CD14-positive monocyte (primary cell): ENCODE data around the gene MLEC. TPM values are rescaled to one million over a fixed set of nuclear protein-coding genes. Genes with fewer than 3 reads are reported as not detected.

Source experiments
- DNase-seq, 3 donors: peaks; one replicate each; pipeline ENCODE4 v3.0.0-alpha.2; 2011 to 2022
- H2AFZ ChIP-seq: 2 replicates; pipeline ENCODE4 v1.6.0; 2012; ENCODE audit warnings: mild to moderate bottlenecking, low read depth, low read length, inconsistent platforms; ENCODE audit not compliant: insufficient read depth, poor library complexity, severe bottlenecking
- H3K27ac ChIP-seq, 2 donors: 1 replicate in 1 of 2; 2 replicates in 1 of 2; pipeline ENCODE4 v1.5.1; 2012 to 2013; ENCODE audit warnings: low read length in 2 of 2, control low read depth in 1 of 2, inconsistent platforms in 1 of 2, low read depth in 1 of 2, mild to moderate bottlenecking in 1 of 2
- H3K27me3 ChIP-seq, 2 donors: one replicate each; pipeline versions ENCODE4 v1.6.0 to v1.6.1; 2011 to 2013; ENCODE audit warnings: low read length in 2 of 2; ENCODE audit not compliant: control insufficient read depth in 2 of 2, insufficient read depth in 2 of 2
- H3K36me3 ChIP-seq, 2 donors: replicated peaks in 1 of 2; 1 replicate in 1 of 2; 2 replicates in 1 of 2; pipeline versions ENCODE4 v1.5.1 to v1.6.1; 2012 to 2013; ENCODE audit warnings: low read length in 2 of 2, control low read depth in 1 of 2, inconsistent platforms in 1 of 2, mild to moderate bottlenecking in 1 of 2; ENCODE audit not compliant: insufficient read depth in 2 of 2, control insufficient read depth in 1 of 2
- H3K4me1 ChIP-seq, 2 donors: 1 replicate in 1 of 2; 2 replicates in 1 of 2; pipeline versions ENCODE4 v1.5.1 to v1.6.1; 2012 to 2013; ENCODE audit warnings: low read length in 2 of 2, control low read depth in 1 of 2, inconsistent platforms in 1 of 2, mild to moderate bottlenecking in 1 of 2, moderate library complexity in 1 of 2; ENCODE audit not compliant: insufficient read depth in 2 of 2, control insufficient read depth in 1 of 2
- H3K4me2 ChIP-seq: replicated peaks from 2 replicates; pipeline ENCODE3; 2012; ENCODE audit warnings: low read length, moderate library complexity, mild to moderate bottlenecking; ENCODE audit not compliant: poor library complexity, severe bottlenecking; ENCODE audit errors: extremely low read depth
- H3K4me3 ChIP-seq, 3 experiments: fragments of 200-600 bp in 1 of 3; sonication (generic) in 1 of 3; replicated peaks in 1 of 3; 1 replicate in 2 of 3; 2 replicates in 1 of 3; pipeline ENCODE4 v1.5.1; 2011 to 2013; ENCODE audit warnings: low read length in 3 of 3, mild to moderate bottlenecking in 3 of 3, control low read depth in 2 of 3, low read depth in 2 of 3, inconsistent platforms in 1 of 3, moderate library complexity in 1 of 3
- H3K79me2 ChIP-seq: 2 replicates; pipeline ENCODE4 v1.6.0; 2012; ENCODE audit warnings: mild to moderate bottlenecking, control low read depth, inconsistent platforms, low read length, moderate library complexity; ENCODE audit not compliant: insufficient read depth
- H3K9ac ChIP-seq: 2 replicates; pipeline ENCODE4 v1.6.0; 2017; ENCODE audit warnings: low read length, mild to moderate bottlenecking; ENCODE audit not compliant: insufficient read depth, poor library complexity, severe bottlenecking
- H3K9me3 ChIP-seq, 2 donors: replicated peaks in 1 of 2; 1 replicate in 1 of 2; 2 replicates in 1 of 2; pipeline versions ENCODE4 v1.5.1 to v1.6.1; 2012 to 2013; ENCODE audit warnings: low read length in 2 of 2, control low read depth in 1 of 2; ENCODE audit not compliant: control insufficient read depth in 1 of 2, insufficient read depth in 1 of 2
- H4K20me1 ChIP-seq: 2 replicates; pipeline ENCODE4 v1.6.0; 2012; ENCODE audit warnings: mild to moderate bottlenecking, low read length, control low read depth, moderate library complexity; ENCODE audit not compliant: insufficient read depth
- H3K27ac Mint-ChIP-seq, 7 donors: one replicate each; pipeline ENCODE4 v1.8.0; 2020; ENCODE audit warnings: mild to moderate bottlenecking in 7 of 7, mixed read lengths in 7 of 7, moderate library complexity in 6 of 7, inconsistent platforms in 2 of 7
- H3K27me3 Mint-ChIP-seq, 3 donors: one replicate each; pipeline ENCODE4 v1.8.0; 2021 to 2022; ENCODE audit warnings: low read depth in 3 of 3, mild to moderate bottlenecking in 3 of 3, mixed read lengths in 3 of 3, moderate library complexity in 3 of 3, inconsistent platforms in 1 of 3
- H3K36me3 Mint-ChIP-seq, 2 donors: one replicate each; pipeline ENCODE4 v1.8.0; 2020; ENCODE audit warnings: mixed read lengths in 2 of 2, inconsistent platforms in 1 of 2, mild to moderate bottlenecking in 1 of 2
- H3K4me1 Mint-ChIP-seq: one replicate; pipeline ENCODE4 v1.8.0; 2020; ENCODE audit warnings: mild to moderate bottlenecking, mixed read lengths
- H3K4me3 Mint-ChIP-seq, 2 donors: one replicate each; pipeline ENCODE4 v1.8.0; 2020; ENCODE audit warnings: mild to moderate bottlenecking in 2 of 2, mixed read lengths in 2 of 2, moderate library complexity in 1 of 2
- H3K9me3 Mint-ChIP-seq, 7 donors: one replicate each; pipeline ENCODE4 v1.8.0; 2020 to 2022; ENCODE audit warnings: mixed read lengths in 7 of 7, mild to moderate bottlenecking in 6 of 7, moderate library complexity in 6 of 7, inconsistent platforms in 2 of 7
- CTCF ChIP-seq: fragments of 200-600 bp; IDR thresholded peaks from one replicate; pipeline ENCODE4 v1.8.0; 2022; ENCODE audit warnings: antibody characterized with exemption, mild to moderate bottlenecking
- WGBS: methylation state at CpG from one replicate; pipeline ENCODE4 v1.1.5; 2013; ENCODE audit warnings: missing lambda C conversion rate; ENCODE audit not compliant: insufficient coverage; 5-methylcytosine and 5-hydroxymethylcytosine counted together
- intact Hi-C, 2 donors: fragments of 100-400 bp; cut with micrococcal nuclease; formaldehyde crosslinking; loops; one replicate each; pipeline versions ENCODE4 v1.15.0 to v1.15.1; 2023
- polyA plus RNA-seq, 3 donors: library from polyadenylated mRNA; depleted of rRNA in 1 of 3; unstranded in 2 of 3; stranded (reverse) in 1 of 3; fragments of 300-500 nt in 2 of 3; fragments of >200 nt in 1 of 3; fragmentation: Illumina TruSeq in 2 of 3; gene quantifications; 1 replicate in 2 of 3; 2 replicates in 1 of 3; pipeline ENCODE4 v1.2.3, GENCODE V29; 2012 to 2021

The MLEC gene
- polyA plus RNA-seq, 3 donors = 10.9 to 79.5 (median 65.3) TPM

- no peak for TF ChIP-seq CTCF
- intact Hi-C loops = no loop called here
- Histone ChIP-seq H3K27me3 (no peaks in the 10 kb centered on the region), H3K27ac (no peak overlapping the region), H3K4me3 (no peak overlapping the region), H4K20me1 (no peaks in the 10 kb centered on the region), H2AFZ (no peak overlapping the region), H3K9me3 (no peaks in the 10 kb centered on the region), H3K79me2 (no peaks in the 10 kb centered on the region), H3K36me3 (peaks cover 21 to 23% of the 10 kb centered on the region in 2 donors), H3K9ac (no peak overlapping the region), H3K4me2 (no peak overlapping the region), H3K4me1 (no peaks in the 10 kb centered on the region)
- no peak for DNase-seq
- no peak overlapping the region for H3K4me3 Mint-ChIP-seq
- peaks cover 0 to 3% (median 0%) of the 10 kb centered on the region in 3 donors for H3K27me3 Mint-ChIP-seq
- peaks cover 0 to 4% (median 0%) of the 10 kb centered on the region in 7 donors for H3K9me3 Mint-ChIP-seq
- peaks cover 17 to 46% of the 10 kb centered on the region in 2 donors for H3K36me3 Mint-ChIP-seq
- H3K27ac Mint-ChIP-seq = no peak overlapping the region
- H3K4me1 Mint-ChIP-seq = peaks cover 2% of the 10 kb centered on the region
- WGBS = no CpG with 5 or more reads among the region's 3 CpGs
These were observed 48.2 kb downstream of the MLEC start for GRCh38 chr12:120735181-120735580.

GRCh38 chr12:120736404-120737331 lies 49.7 kb downstream of the MLEC start:
- 97% methylated on average over 37 of the region's 38 CpGs for WGBS
- no peaks in the 10 kb centered on the region for H3K9me3 ChIP-seq
- no peaks in the 10 kb centered on the region for H3K4me1 ChIP-seq
- H3K9ac ChIP-seq = no peak overlapping the region
- peaks cover 14 to 35% of the 10 kb centered on the region in 2 donors for H3K36me3 Mint-ChIP-seq
- H3K4me2 ChIP-seq = no peak overlapping the region
- peaks cover 0 to 3% (median 0%) of the 10 kb centered on the region in 3 donors for H3K27me3 Mint-ChIP-seq
- intact Hi-C loops = no loop called here
- H3K27ac ChIP-seq = no peak overlapping the region
- H3K4me3 Mint-ChIP-seq = no peak overlapping the region
- no peak for DNase-seq
- H2AFZ ChIP-seq = no peak overlapping the region
- no peaks in the 10 kb centered on the region for H3K27me3 ChIP-seq
- peaks cover 2% of the 10 kb centered on the region for H3K4me1 Mint-ChIP-seq
- TF ChIP-seq CTCF = no peak
- peak overlapping the region in 1 of 7 donors; percentile 77 for H3K27ac Mint-ChIP-seq
- H4K20me1 ChIP-seq = no peaks in the 10 kb centered on the region
- H3K4me3 ChIP-seq = no peak overlapping the region
- H3K36me3 ChIP-seq = peaks cover 13 to 15% of the 10 kb centered on the region in 2 donors
- no peaks in the 10 kb centered on the region for H3K79me2 ChIP-seq
- peaks cover 0 to 4% (median 0%) of the 10 kb centered on the region in 7 donors for H3K9me3 Mint-ChIP-seq
